HG03558 (cell line): ENCODE results near the gene DDT.
"Not testable (repeated sequence)": the region's sequence is repeated elsewhere in the genome, so short reads cannot be mapped to it uniquely, and the experiment has no call there.

ENCODE experiments used
- ATAC-seq: cut with Tn5 transposase; IDR thresholded peaks from one replicate; pipeline ENCODE4 v1.9.1; 2021; ENCODE audit warnings: moderate number of reproducible peaks; ENCODE audit not compliant: unreplicated experiment; ENCODE audit errors: extremely low read depth

DDT gene

GRCh38 chr22:23993080-23993479 is 18.8 kb upstream of the DDT start:
- ATAC-seq: not testable (repeated sequence)

- not testable (repeated sequence) for ATAC-seq
Observed at GRCh38 chr22:23989583-23990244, 15.5 kb upstream of the DDT start.

GRCh38 chr22:23986538-23987178 is 12.4 kb upstream of the DDT start:
- ATAC-seq: not testable (repeated sequence)

GRCh38 chr22:23986089-23986488 is 11.8 kb upstream of the DDT start:
- ATAC-seq: not testable (repeated sequence)

GRCh38 chr22:23984430-23984829 is 10.2 kb upstream of the DDT start:
- ATAC-seq: no peak

- not testable (repeated sequence) for ATAC-seq
Observed at GRCh38 chr22:23980567-23980966, 6.3 kb upstream of the DDT start.

GRCh38 chr22:23979557-23980240 is 5.5 kb upstream of the DDT start, which contains the start of gene GSTT2:
Gene GSTT2, plus strand, starts transcription at chr22:23980134.
- not testable (repeated sequence) for ATAC-seq

GRCh38 chr22:23977304-23977703 is 3.1 kb upstream of the DDT start:
- not testable (repeated sequence) for ATAC-seq

- ATAC-seq: peak; percentile 9
Observed at GRCh38 chr22:23974836-23975352, 653 bp upstream of the DDT start.

GRCh38 chr22:23971927-23972326 is 2.3 kb downstream of the DDT start:
- not testable (repeated sequence) for ATAC-seq

- ATAC-seq: no peak
Observed at GRCh38 chr22:23970816-23971486, 3.3 kb downstream of the DDT start.

- no peak for ATAC-seq
Observed at GRCh38 chr22:23970201-23970641, 4.0 kb downstream of the DDT start.

- ATAC-seq: no peak
Observed at GRCh38 chr22:23969071-23969470, 5.2 kb downstream of the DDT start.

GRCh38 chr22:23966568-23966967 is 7.7 kb downstream of the DDT start, which contains the start of gene DDTL:
Gene DDTL, plus strand, starts transcription at chr22:23966888. Its CDS starts 27 bp downstream, at chr22:23966915.
- peak; percentile 53 for ATAC-seq

GRCh38 chr22:23966094-23966493 is 8.1 kb downstream of the DDT start:
- not testable (repeated sequence) for ATAC-seq

GRCh38 chr22:23961084-23961771 is 13.0 kb downstream of the DDT start, which contains the start of gene GSTT2B:
Gene GSTT2B, minus strand, starts transcription at chr22:23961195. Its CDS starts 64 bp downstream, at chr22:23961131.
- not testable (repeated sequence) for ATAC-seq

- ATAC-seq: not testable (repeated sequence)
Observed at GRCh38 chr22:23956301-23956900, 17.8 kb downstream of the DDT start.

GRCh38 chr22:23955886-23956285 is 18.4 kb downstream of the DDT start:
- ATAC-seq: not testable (repeated sequence)

- ATAC-seq: not testable (repeated sequence)
Observed at GRCh38 chr22:23954991-23955305, 19.3 kb downstream of the DDT start.
